SK-N-MC (cell line): Measurements from ENCODE around the gene CD52.

Source experiments
- EZH2 ChIP-seq: fragments of 200-600 bp; sonication (generic); IDR thresholded peaks from one replicate; pipeline ENCODE4 v1.6.1; 2017; ENCODE audit warnings: antibody characterized with exemption
- POLR2AphosphoS5 ChIP-seq: IDR thresholded peaks from 2 replicates; pipeline ENCODE4 v1.6.1; 2012; ENCODE audit warnings: mild to moderate bottlenecking, low read depth, low read length, borderline replicate concordance

- TF ChIP-seq POLR2AphosphoS5 (no peak), EZH2 (no peak)
These were observed 21.3 kb upstream of the CD52 start for GRCh38 chr1:26296340-26297056.
